CD14-positive monocyte (primary cell): ENCODE measurements around the gene SZT2. TPM values are rescaled to one million over a fixed set of nuclear protein-coding genes. Genes with fewer than 3 reads are reported as not detected.
A peak's percentile ranks its signal among the peaks of the same experiment; 100 is the strongest.

Source experiments
- DNase-seq, 3 donors: peaks; one replicate each; pipeline ENCODE4 v3.0.0-alpha.2; 2011 to 2022
- H2AFZ ChIP-seq: 2 replicates; pipeline ENCODE4 v1.6.0; 2012; ENCODE audit warnings: mild to moderate bottlenecking, low read depth, low read length, inconsistent platforms; ENCODE audit not compliant: insufficient read depth, poor library complexity, severe bottlenecking
- H3K27ac ChIP-seq, 2 donors: 1 replicate in 1 of 2; 2 replicates in 1 of 2; pipeline ENCODE4 v1.5.1; 2012 to 2013; ENCODE audit warnings: low read length in 2 of 2, control low read depth in 1 of 2, inconsistent platforms in 1 of 2, low read depth in 1 of 2, mild to moderate bottlenecking in 1 of 2
- H3K27me3 ChIP-seq, 2 donors: one replicate each; pipeline versions ENCODE4 v1.6.0 to v1.6.1; 2011 to 2013; ENCODE audit warnings: low read length in 2 of 2; ENCODE audit not compliant: control insufficient read depth in 2 of 2, insufficient read depth in 2 of 2
- H3K36me3 ChIP-seq, 2 donors: replicated peaks in 1 of 2; 1 replicate in 1 of 2; 2 replicates in 1 of 2; pipeline versions ENCODE4 v1.5.1 to v1.6.1; 2012 to 2013; ENCODE audit warnings: low read length in 2 of 2, control low read depth in 1 of 2, inconsistent platforms in 1 of 2, mild to moderate bottlenecking in 1 of 2; ENCODE audit not compliant: insufficient read depth in 2 of 2, control insufficient read depth in 1 of 2
- H3K4me1 ChIP-seq, 2 donors: 1 replicate in 1 of 2; 2 replicates in 1 of 2; pipeline versions ENCODE4 v1.5.1 to v1.6.1; 2012 to 2013; ENCODE audit warnings: low read length in 2 of 2, control low read depth in 1 of 2, inconsistent platforms in 1 of 2, mild to moderate bottlenecking in 1 of 2, moderate library complexity in 1 of 2; ENCODE audit not compliant: insufficient read depth in 2 of 2, control insufficient read depth in 1 of 2
- H3K4me2 ChIP-seq: replicated peaks from 2 replicates; pipeline ENCODE3; 2012; ENCODE audit warnings: low read length, moderate library complexity, mild to moderate bottlenecking; ENCODE audit not compliant: poor library complexity, severe bottlenecking; ENCODE audit errors: extremely low read depth
- H3K4me3 ChIP-seq, 3 experiments: fragments of 200-600 bp in 1 of 3; sonication (generic) in 1 of 3; replicated peaks in 1 of 3; 1 replicate in 2 of 3; 2 replicates in 1 of 3; pipeline ENCODE4 v1.5.1; 2011 to 2013; ENCODE audit warnings: low read length in 3 of 3, mild to moderate bottlenecking in 3 of 3, control low read depth in 2 of 3, low read depth in 2 of 3, inconsistent platforms in 1 of 3, moderate library complexity in 1 of 3
- H3K79me2 ChIP-seq: 2 replicates; pipeline ENCODE4 v1.6.0; 2012; ENCODE audit warnings: mild to moderate bottlenecking, control low read depth, inconsistent platforms, low read length, moderate library complexity; ENCODE audit not compliant: insufficient read depth
- H3K9ac ChIP-seq: 2 replicates; pipeline ENCODE4 v1.6.0; 2017; ENCODE audit warnings: low read length, mild to moderate bottlenecking; ENCODE audit not compliant: insufficient read depth, poor library complexity, severe bottlenecking
- H3K9me3 ChIP-seq, 2 donors: replicated peaks in 1 of 2; 1 replicate in 1 of 2; 2 replicates in 1 of 2; pipeline versions ENCODE4 v1.5.1 to v1.6.1; 2012 to 2013; ENCODE audit warnings: low read length in 2 of 2, control low read depth in 1 of 2; ENCODE audit not compliant: control insufficient read depth in 1 of 2, insufficient read depth in 1 of 2
- H4K20me1 ChIP-seq: 2 replicates; pipeline ENCODE4 v1.6.0; 2012; ENCODE audit warnings: mild to moderate bottlenecking, low read length, control low read depth, moderate library complexity; ENCODE audit not compliant: insufficient read depth
- H3K27ac Mint-ChIP-seq, 7 donors: one replicate each; pipeline ENCODE4 v1.8.0; 2020; ENCODE audit warnings: mild to moderate bottlenecking in 7 of 7, mixed read lengths in 7 of 7, moderate library complexity in 6 of 7, inconsistent platforms in 2 of 7
- H3K27me3 Mint-ChIP-seq, 3 donors: one replicate each; pipeline ENCODE4 v1.8.0; 2021 to 2022; ENCODE audit warnings: low read depth in 3 of 3, mild to moderate bottlenecking in 3 of 3, mixed read lengths in 3 of 3, moderate library complexity in 3 of 3, inconsistent platforms in 1 of 3
- H3K36me3 Mint-ChIP-seq, 2 donors: one replicate each; pipeline ENCODE4 v1.8.0; 2020; ENCODE audit warnings: mixed read lengths in 2 of 2, inconsistent platforms in 1 of 2, mild to moderate bottlenecking in 1 of 2
- H3K4me1 Mint-ChIP-seq: one replicate; pipeline ENCODE4 v1.8.0; 2020; ENCODE audit warnings: mild to moderate bottlenecking, mixed read lengths
- H3K4me3 Mint-ChIP-seq, 2 donors: one replicate each; pipeline ENCODE4 v1.8.0; 2020; ENCODE audit warnings: mild to moderate bottlenecking in 2 of 2, mixed read lengths in 2 of 2, moderate library complexity in 1 of 2
- H3K9me3 Mint-ChIP-seq, 7 donors: one replicate each; pipeline ENCODE4 v1.8.0; 2020 to 2022; ENCODE audit warnings: mixed read lengths in 7 of 7, mild to moderate bottlenecking in 6 of 7, moderate library complexity in 6 of 7, inconsistent platforms in 2 of 7
- WGBS: methylation state at CpG from one replicate; pipeline ENCODE4 v1.1.5; 2013; ENCODE audit warnings: missing lambda C conversion rate; ENCODE audit not compliant: insufficient coverage; 5-methylcytosine and 5-hydroxymethylcytosine counted together
- intact Hi-C, 2 donors: fragments of 100-400 bp; cut with micrococcal nuclease; formaldehyde crosslinking; loops; one replicate each; pipeline versions ENCODE4 v1.15.0 to v1.15.1; 2023
- polyA minus RNA-seq: library from RNA; depleted of rRNA, polyadenylated mRNA; stranded (reverse); fragments of >200 nt; gene quantifications from 2 replicates; pipeline ENCODE4 v1.2.3, GENCODE V29; 2012
- polyA plus RNA-seq, 3 donors: library from polyadenylated mRNA; depleted of rRNA in 1 of 3; unstranded in 2 of 3; stranded (reverse) in 1 of 3; fragments of 300-500 nt in 2 of 3; fragments of >200 nt in 1 of 3; fragmentation: Illumina TruSeq in 2 of 3; gene quantifications; 1 replicate in 2 of 3; 2 replicates in 1 of 3; pipeline ENCODE4 v1.2.3, GENCODE V29; 2012 to 2021
- total RNA-seq, 12 experiments: library from RNA in 1 of 12; stranded (reverse) in 1 of 12; fragments of 120-200 nt in 1 of 12; gene quantifications; one replicate each; pipeline ENCODE4 v1.2.4 and lab custom pipeline; 2013 to 2026; ENCODE audit warnings: mixed read lengths in 6 of 12, inconsistent platforms in 1 of 12
- TF ChIP-seq, protein P1 (sequence below): fragments of 200-600 bp; IDR thresholded peaks from one replicate; pipeline ENCODE4 v1.8.0; 2022; ENCODE audit warnings: antibody characterized with exemption, mild to moderate bottlenecking

SZT2 gene
- total RNA-seq (2013) = 24.9 TPM
- polyA plus RNA-seq = 10 to 100 TPM in 1 of 3 donors, 1 to 10 TPM in 2; 2.4 to 29.9 (median 2.6) TPM
- 28.2 and 32.3 TPM in 2 replicates for polyA minus RNA-seq
- total RNA-seq (lab: John Stamatoyannopoulos, UW) = 40.5 to 147 (median 66.9) reads per million in 11 experiments

DNA sequence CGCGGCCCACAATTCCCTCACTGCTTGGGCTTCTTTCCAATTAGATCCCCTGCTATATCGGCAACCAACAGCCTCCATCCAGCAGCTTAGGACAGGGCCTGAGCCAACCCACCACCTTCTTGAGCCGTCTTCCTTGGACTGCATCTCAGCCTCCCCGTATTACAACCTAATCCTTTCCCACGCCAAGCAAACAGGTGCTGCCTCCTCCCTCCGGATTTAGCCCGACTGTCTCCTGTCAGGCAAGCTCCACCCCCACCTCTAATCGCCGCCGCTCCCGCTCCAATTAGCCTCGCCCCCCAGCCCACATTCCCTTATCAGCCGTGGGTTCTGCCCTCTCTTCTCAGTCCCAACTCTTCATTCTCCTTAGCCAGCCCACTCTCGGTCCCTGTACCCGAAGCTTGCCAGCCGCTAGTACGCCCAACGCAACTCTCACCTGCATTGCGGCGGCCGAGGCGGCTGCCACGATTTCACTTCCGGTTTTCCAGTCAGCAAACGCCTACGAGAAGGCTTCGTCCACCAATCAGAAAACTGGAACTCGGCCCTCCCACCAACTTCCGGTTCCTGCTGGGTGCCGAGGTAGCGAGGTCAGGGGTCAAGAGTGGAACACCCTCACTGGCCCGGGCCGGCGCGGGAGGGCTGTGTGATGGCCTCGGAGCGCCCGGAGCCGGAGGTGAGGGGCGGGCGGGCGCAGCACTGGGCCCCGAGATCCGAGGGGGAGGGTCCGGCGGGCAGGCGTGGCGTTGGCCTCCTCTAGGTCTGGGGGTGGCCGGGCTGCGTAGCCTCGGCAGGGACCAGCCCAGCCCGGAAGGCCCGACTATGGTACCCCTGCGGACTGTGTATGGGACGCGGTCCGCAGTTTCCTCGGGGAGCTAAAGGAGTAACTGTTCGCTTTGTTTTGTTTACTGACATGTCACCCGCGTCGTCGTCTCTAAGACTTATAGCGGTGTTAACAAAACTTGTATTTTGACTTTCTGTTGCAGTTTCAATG lies at the start of gene SZT2, which contains the start of gene MED8:
Gene SZT2 (plus strand): TSS at position 574 of the 988 bp plus-strand sequence. CDS start 70 bp downstream, at position 644.
Gene MED8 (minus strand): TSS at position 475 of the 988 bp plus-strand sequence. CDS start 36 bp downstream, at position 439.
- under 1% methylated on average over 59 of the region's 65 CpGs for WGBS
- Histone ChIP-seq H3K27me3 (no peaks in the 10 kb centered on the region), H3K79me2 (peaks cover 71% of the 10 kb centered on the region), H3K9ac (peak within 1 kb of the TSS; percentile 79), H3K4me1 (peaks cover 18 to 30% of the 10 kb centered on the region in 2 donors), H3K4me3 (peak within 1 kb of the TSS; percentile 54 to 94 (median 78)), H3K27ac (peak within 1 kb of the TSS; percentile 24 to 88), H2AFZ (peak within 1 kb of the TSS; percentile 88), H3K36me3 (peaks cover 34 to 53% of the 10 kb centered on the region in 2 donors), H3K4me2 (peak within 1 kb of the TSS; percentile 87), H4K20me1 (peaks cover 31% of the 10 kb centered on the region), H3K9me3 (no peaks in the 10 kb centered on the region)
- Mint-ChIP-seq H3K36me3 (peaks cover 38 to 39% of the 10 kb centered on the region in 2 donors), H3K4me3 (peak within 1 kb of the TSS; percentile 100), H3K9me3 (peaks cover 0 to 1% (median 0%) of the 10 kb centered on the region in 7 donors), H3K4me1 (peaks cover 26% of the 10 kb centered on the region), H3K27me3 (no peaks in the 10 kb centered on the region), H3K27ac (peak within 1 kb of the TSS; percentile 97 to 100 (median 98))
- intact Hi-C loops = loop anchor here (2.0 to 10.0 kb wide), 5 partner anchors 21 to 255 kb away; partner anchors contain the start of genes CDC20 (in 1 of the 2) and ELOVL1 (in 1 of the 2)
- peak; percentile 94 to 98 (median 96) for DNase-seq
- TF ChIP-seq, protein P1, sequence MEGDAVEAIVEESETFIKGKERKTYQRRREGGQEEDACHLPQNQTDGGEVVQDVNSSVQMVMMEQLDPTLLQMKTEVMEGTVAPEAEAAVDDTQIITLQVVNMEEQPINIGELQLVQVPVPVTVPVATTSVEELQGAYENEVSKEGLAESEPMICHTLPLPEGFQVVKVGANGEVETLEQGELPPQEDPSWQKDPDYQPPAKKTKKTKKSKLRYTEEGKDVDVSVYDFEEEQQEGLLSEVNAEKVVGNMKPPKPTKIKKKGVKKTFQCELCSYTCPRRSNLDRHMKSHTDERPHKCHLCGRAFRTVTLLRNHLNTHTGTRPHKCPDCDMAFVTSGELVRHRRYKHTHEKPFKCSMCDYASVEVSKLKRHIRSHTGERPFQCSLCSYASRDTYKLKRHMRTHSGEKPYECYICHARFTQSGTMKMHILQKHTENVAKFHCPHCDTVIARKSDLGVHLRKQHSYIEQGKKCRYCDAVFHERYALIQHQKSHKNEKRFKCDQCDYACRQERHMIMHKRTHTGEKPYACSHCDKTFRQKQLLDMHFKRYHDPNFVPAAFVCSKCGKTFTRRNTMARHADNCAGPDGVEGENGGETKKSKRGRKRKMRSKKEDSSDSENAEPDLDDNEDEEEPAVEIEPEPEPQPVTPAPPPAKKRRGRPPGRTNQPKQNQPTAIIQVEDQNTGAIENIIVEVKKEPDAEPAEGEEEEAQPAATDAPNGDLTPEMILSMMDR = no peak

DNA sequence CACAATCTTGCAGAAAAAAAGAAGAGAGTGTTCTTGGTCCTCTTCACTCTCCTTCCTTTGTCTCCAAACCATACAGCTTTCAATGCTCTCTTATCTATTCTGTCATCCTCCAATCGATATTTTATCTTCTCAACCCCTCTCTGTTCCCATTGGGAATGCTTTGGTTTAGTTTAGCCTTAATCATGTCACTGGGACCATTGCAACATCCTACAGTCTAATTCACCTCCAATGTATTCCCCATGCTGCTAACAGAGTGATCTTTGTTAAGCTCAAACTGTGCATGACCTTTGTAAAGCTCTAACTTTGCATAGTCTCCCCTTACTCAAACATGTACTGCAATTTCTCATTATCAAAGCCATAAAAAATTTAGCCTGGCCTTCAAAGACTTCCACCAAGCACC lies 49.1 kb upstream of the SZT2 start:
- H3K36me3 ChIP-seq = no peaks in the 10 kb centered on the region
- H3K4me2 ChIP-seq = no peak overlapping the region
- no peaks in the 10 kb centered on the region for H4K20me1 ChIP-seq
- intact Hi-C loops = no loop called here
- no peaks in the 10 kb centered on the region for H3K4me1 ChIP-seq
- no peak for DNase-seq
- H3K36me3 Mint-ChIP-seq = no peaks in the 10 kb centered on the region
- TF ChIP-seq, protein P1 = no peak
- H3K4me1 Mint-ChIP-seq = peaks cover 3% of the 10 kb centered on the region
- no CpG with 5 or more reads among the region's 1 CpG for WGBS
- H3K9me3 Mint-ChIP-seq = peaks cover 0 to 2% (median 0%) of the 10 kb centered on the region in 7 donors
- H3K4me3 ChIP-seq = no peak overlapping the region
- no peaks in the 10 kb centered on the region for H3K27me3 ChIP-seq
- no peak overlapping the region for H3K27ac ChIP-seq
- no peaks in the 10 kb centered on the region for H3K9me3 ChIP-seq
- H3K79me2 ChIP-seq = no peaks in the 10 kb centered on the region
- H3K9ac ChIP-seq = no peak overlapping the region
- H3K27ac Mint-ChIP-seq = no peak overlapping the region
- no peak overlapping the region for H3K4me3 Mint-ChIP-seq
- H2AFZ ChIP-seq = no peak overlapping the region
- H3K27me3 Mint-ChIP-seq = peaks cover 0 to 3% (median 0%) of the 10 kb centered on the region in 3 donors
